Measurements from ENCODE around the gene FGL2. TPM values are rescaled to one million over a fixed set of nuclear protein-coding genes. Genes with fewer than 3 reads are reported as not detected.

FGL2 gene
- total RNA-seq, 1 experiment from 2014 or later: not detected

DNA sequence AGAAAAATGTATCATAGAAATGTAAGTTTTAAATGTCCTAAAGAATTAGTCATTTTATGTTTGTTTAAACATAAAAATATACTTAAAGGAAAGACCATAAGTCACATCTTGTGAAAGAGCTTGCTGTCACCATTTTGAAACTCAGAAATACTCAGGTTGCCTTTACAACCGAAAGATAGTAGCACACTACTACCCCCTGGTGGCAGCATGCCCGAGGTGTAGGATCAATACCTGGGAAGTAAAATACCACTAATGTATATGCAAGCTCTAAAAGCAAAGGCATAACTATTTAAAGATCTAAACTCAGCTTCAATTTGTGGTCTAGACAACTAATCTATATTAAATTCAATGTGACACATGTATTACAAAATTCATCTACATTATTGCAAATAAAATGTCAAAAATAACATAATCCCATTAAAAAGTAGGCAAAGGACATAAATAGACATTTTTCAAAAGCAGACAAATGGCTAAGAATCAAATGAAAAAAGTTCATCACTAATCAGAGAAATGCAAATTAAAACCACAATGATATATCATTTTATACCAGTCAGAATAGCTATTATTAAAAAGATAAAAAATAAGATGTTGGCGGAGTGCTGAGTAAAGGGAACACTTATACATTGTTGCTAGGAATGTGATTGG is 47.7 kb upstream of the FGL2 start:
- intact Hi-C loops (cut with micrococcal nuclease): loop anchor here (1.0 to 2.0 kb wide), 2 partner anchors 83 to 125 kb away; partner anchors contain the start of gene CCDC146
- Histone ChIP-seq H3K4me2 (ENCODE audit: low read length) (no peak overlapping the region), H3K27me3 (ENCODE audit: low read length) (no peaks in the 10 kb centered on the region), H3K4me3 (ENCODE audit: low read length) (no peak overlapping the region), H3K9me3 (ENCODE audit: low read length) (no peaks in the 10 kb centered on the region), H3K9me2 (replicated peaks; ENCODE audit: low read length) (no peaks in the 10 kb centered on the region), H2AFZ (ENCODE audit: low read length) (no peak overlapping the region), H3K79me2 (ENCODE audit: low read length) (no peaks in the 10 kb centered on the region), H3K9ac (ENCODE audit: low read length) (no peak overlapping the region), H3K36me3 (ENCODE audit: low read depth, low read length) (no peaks in the 10 kb centered on the region), H4K20me1 (ENCODE audit: low read length) (no peaks in the 10 kb centered on the region), H3K4me1 (ENCODE audit: insufficient read depth, low read length) (no peaks in the 10 kb centered on the region; the same call in 1 of the 2 replicates), H3F3A (ENCODE audit: low read length, unreplicated experiment) (no peaks in the 10 kb centered on the region), H3K27ac (ENCODE audit: low read length) (no peak overlapping the region)
- ATAC-seq (peak; percentile 77), DNase-seq (peak; percentile 87)
- BruUV-seq (replicated peaks): no TSS peak
- ChIA-PET POLR2A (ENCODE audit: unreplicated experiment) (no interaction called here), CTCF (interaction anchor here (0.5 to 1.7 kb wide), 10 partner anchors 12 to 810 kb away, joined by 3 to 42 read pairs (median 4); partner anchors contain the start of genes CCDC146 and FGL2)
- TF ChIP-seq CTCF (conservative IDR thresholded peaks at IDR 0.05; ENCODE audit: low read depth, low read length): peak; percentile 90
- no peak for TF ChIP-seq EZH2phosphoT487 (IDR thresholded peaks at IDR 0.05; ENCODE audit: borderline replicate concordance, low read length)
- no peak for TF ChIP-seq EZH2 (IDR thresholded peaks at IDR 0.05; ENCODE audit: low read length, unreplicated experiment)

- no peak overlapping the region for H3K4me3 ChIP-seq (ENCODE audit: low read length)
- H3K79me2 ChIP-seq (ENCODE audit: low read length): no peaks in the 10 kb centered on the region
- no TSS peak for BruUV-seq (replicated peaks)
- TF ChIP-seq EZH2phosphoT487 (IDR thresholded peaks at IDR 0.05; ENCODE audit: borderline replicate concordance, low read length) (no peak), CTCF (conservative IDR thresholded peaks at IDR 0.05; ENCODE audit: low read depth, low read length) (no peak), EZH2 (IDR thresholded peaks at IDR 0.05; ENCODE audit: low read length, unreplicated experiment) (no peak)
- no peak overlapping the region for H3K4me2 ChIP-seq (ENCODE audit: low read length)
- no peak overlapping the region for H2AFZ ChIP-seq (ENCODE audit: low read length)
- H3K36me3 ChIP-seq (ENCODE audit: low read depth, low read length): no peaks in the 10 kb centered on the region
- POLR2A ChIA-PET (ENCODE audit: unreplicated experiment): no interaction called here
- H4K20me1 ChIP-seq (ENCODE audit: low read length): no peaks in the 10 kb centered on the region
- H3K27me3 ChIP-seq (ENCODE audit: low read length): no peaks in the 10 kb centered on the region
- intact Hi-C loops (cut with micrococcal nuclease): loop anchor here (2.0 kb wide), 1 partner anchor 123 kb away; the partner anchor contains the start of gene CCDC146
- no peak overlapping the region for H3K9ac ChIP-seq (ENCODE audit: low read length)
- H3K9me3 ChIP-seq (ENCODE audit: low read length): no peaks in the 10 kb centered on the region
- CTCF ChIA-PET: interaction anchor here (0.6 to 1.7 kb wide), 4 partner anchors 42 to 87 kb away, joined by 3 to 42 read pairs (median 4); partner anchors contain the start of gene FGL2
- H3F3A ChIP-seq (ENCODE audit: low read length, unreplicated experiment): no peaks in the 10 kb centered on the region
- ATAC-seq (no peak), DNase-seq (no peak)
- H3K9me2 ChIP-seq (replicated peaks; ENCODE audit: low read length): no peaks in the 10 kb centered on the region
- H3K4me1 ChIP-seq (ENCODE audit: insufficient read depth, low read length): no peaks in the 10 kb centered on the region; the same call in 1 of the 2 replicates
- H3K27ac ChIP-seq (ENCODE audit: low read length): no peak overlapping the region
Observed at GRCh38 chr7:77246026-77246640, 46.5 kb upstream of the FGL2 start.
